H1 (cell line): ENCODE results near the gene LURAP1L. TPM values are rescaled to one million over a fixed set of nuclear protein-coding genes. Genes with fewer than 3 reads are reported as not detected.

ENCODE experiments used
- CTCF ChIA-PET: fragments of 300-600 bp; sonication (Branson Sonifier 250); formaldehyde crosslinking; loops from one replicate; lab custom pipeline; 2021; ENCODE audit not compliant: partially characterized antibody; lab: Charles Lee
- POLR2A ChIA-PET: fragments of 300-600 bp; sonication (Branson Sonifier 250); formaldehyde crosslinking; loops from one replicate; lab custom pipeline; 2021; ENCODE audit warnings: inconsistent platforms; ENCODE audit not compliant: partially characterized antibody; lab: Charles Lee
- DNase-seq, 2 experiments: peaks; one replicate each; pipeline versions ENCODE4 v3.0.0 to v3.0.0-alpha.2; 2010 to 2022; ENCODE audit warnings: low spot score in 2 of 2, low read depth in 1 of 2, mixed read lengths in 1 of 2
- FAIRE-seq: peaks from 2 replicates; lab custom pipeline; 2011; peaks lifted over from hg19 to GRCh38; lab: Jason Lieb, UNC
- H2AFZ ChIP-seq: 2 replicates; pipeline ENCODE4 v1.8.1; 2012; ENCODE audit warnings: low read length, inconsistent platforms
- H2AK5ac ChIP-seq: 2 replicates; pipeline ENCODE4 v1.6.1; 2013; ENCODE audit warnings: low read depth, low read length
- H2BK120ac ChIP-seq: replicated peaks from 2 replicates; pipeline ENCODE3; 2013; ENCODE audit warnings: low read depth, low read length, inconsistent platforms
- H2BK12ac ChIP-seq: 2 replicates; pipeline ENCODE4 v1.6.1; 2013; ENCODE audit warnings: low read depth, low read length
- H2BK15ac ChIP-seq: 2 replicates; pipeline ENCODE4 v1.6.1; 2013; ENCODE audit warnings: low read length
- H2BK20ac ChIP-seq: 2 replicates; pipeline ENCODE4 v1.6.1; 2013; ENCODE audit warnings: low read length
- H2BK5ac ChIP-seq: 2 replicates; pipeline ENCODE4 v1.6.1; 2013; ENCODE audit warnings: low read depth, low read length
- H3K14ac ChIP-seq: 2 replicates; pipeline ENCODE4 v1.6.1; 2013; ENCODE audit warnings: inconsistent platforms; ENCODE audit not compliant: insufficient read length
- H3K18ac ChIP-seq: 2 replicates; pipeline ENCODE4 v1.6.1; 2013; ENCODE audit warnings: low read length; ENCODE audit errors: extremely low read depth
- H3K23ac ChIP-seq: 2 replicates; pipeline ENCODE4 v1.6.1; 2013; ENCODE audit warnings: inconsistent platforms; ENCODE audit not compliant: insufficient read length
- H3K23me2 ChIP-seq: 2 replicates; pipeline ENCODE4 v1.6.1; 2013; ENCODE audit warnings: low read depth, low read length
- H3K27ac ChIP-seq: 2 replicates; pipeline ENCODE4 v1.6.1; 2011; ENCODE audit warnings: low read depth, low read length, inconsistent platforms
- H3K27me3 ChIP-seq, 4 experiments: replicated peaks in 1 of 4; 1 replicate in 1 of 4; 2 replicates in 3 of 4; pipeline versions ENCODE4 v1.6.1 to v1.8.1; 2011 to 2013; ENCODE audit warnings: low read length in 3 of 4, mild to moderate bottlenecking in 3 of 4, inconsistent platforms in 2 of 4, mixed read lengths in 2 of 4, moderate library complexity in 1 of 4; ENCODE audit not compliant: control insufficient read depth in 3 of 4, insufficient read depth in 3 of 4; ENCODE audit errors: extremely low read depth in 1 of 4
- H3K36me3 ChIP-seq, 4 experiments: 2 replicates each; pipeline versions ENCODE4 v1.6.1 to v1.8.1; 2011 to 2013; ENCODE audit warnings: mild to moderate bottlenecking in 4 of 4, low read length in 3 of 4, moderate library complexity in 2 of 4, control low read depth in 1 of 4, inconsistent platforms in 1 of 4; ENCODE audit not compliant: insufficient read depth in 4 of 4, control insufficient read depth in 2 of 4
- H3K4ac ChIP-seq: replicated peaks from 2 replicates; pipeline ENCODE3; 2013; ENCODE audit warnings: low read length, low read depth, mixed read lengths, inconsistent platforms; ENCODE audit not compliant: insufficient read length
- H3K4me1 ChIP-seq, 4 experiments: replicated peaks in 1 of 4; 1 replicate in 1 of 4; 2 replicates in 3 of 4; pipeline versions ENCODE4 v1.6.1 to v1.8.1; 2011 to 2013; ENCODE audit warnings: low read length in 3 of 4, inconsistent platforms in 2 of 4, mixed read lengths in 1 of 4; ENCODE audit not compliant: insufficient read depth in 4 of 4, control insufficient read depth in 3 of 4
- H3K4me2 ChIP-seq, 2 experiments: 2 replicates each; pipeline versions ENCODE4 v1.6.1 to v1.8.1; 2011 to 2013; ENCODE audit warnings: low read depth in 2 of 2, low read length in 2 of 2, control low read depth in 1 of 2, inconsistent platforms in 1 of 2, mild to moderate bottlenecking in 1 of 2; ENCODE audit not compliant: insufficient read depth in 1 of 2
- H3K4me3 ChIP-seq, 4 experiments: fragments of 200-600, 300-600 bp in 1 of 4; sonication (generic), shearing (Covaris generic), sonication (Bioruptor Twin) in 1 of 4; 2 replicates each; pipeline versions ENCODE4 v1.5.1 to v1.8.1; 2011 to 2016; ENCODE audit warnings: low read length in 4 of 4, low read depth in 3 of 4, control low read depth in 2 of 4, inconsistent platforms in 2 of 4, mild to moderate bottlenecking in 2 of 4, mixed read lengths in 1 of 4, moderate library complexity in 1 of 4; ENCODE audit not compliant: insufficient read depth in 2 of 4; ENCODE audit errors: extremely low read depth in 1 of 4
- H3K56ac ChIP-seq: replicated peaks from 2 replicates; pipeline ENCODE3; 2013; ENCODE audit warnings: low read depth, mild to moderate bottlenecking, mixed read lengths, low read length, inconsistent platforms; ENCODE audit not compliant: insufficient read length
- H3K79me1 ChIP-seq: 2 replicates; pipeline ENCODE4 v1.6.1; 2013; ENCODE audit warnings: low read depth, low read length, control low read depth
- H3K79me2 ChIP-seq, 2 experiments: 2 replicates each; pipeline versions ENCODE4 v1.6.1 to v1.8.1; 2012 to 2013; ENCODE audit warnings: low read length in 2 of 2, mild to moderate bottlenecking in 2 of 2, inconsistent platforms in 1 of 2; ENCODE audit not compliant: insufficient read depth in 2 of 2, control insufficient read depth in 1 of 2
- H3K9ac ChIP-seq, 4 experiments: replicated peaks in 1 of 4; 1 replicate in 1 of 4; 2 replicates in 3 of 4; pipeline versions ENCODE4 v1.6.1 to v1.8.1; 2011 to 2013; ENCODE audit warnings: low read depth in 3 of 4, low read length in 3 of 4, control low read depth in 2 of 4, mild to moderate bottlenecking in 2 of 4, moderate library complexity in 2 of 4, inconsistent platforms in 1 of 4; ENCODE audit errors: extremely low read depth in 1 of 4
- H3K9me3 ChIP-seq, 2 experiments: 2 replicates each; pipeline versions ENCODE4 v1.6.1 to v1.8.1; 2012 to 2013; ENCODE audit warnings: mild to moderate bottlenecking in 2 of 2, moderate library complexity in 2 of 2, control low read depth in 1 of 2, inconsistent platforms in 1 of 2, low read depth in 1 of 2, low read length in 1 of 2, mixed read lengths in 1 of 2; ENCODE audit not compliant: insufficient read depth in 2 of 2
- H4K20me1 ChIP-seq, 2 experiments: replicated peaks in 1 of 2; 2 replicates each; pipeline versions ENCODE3 to v1.8.1; 2011 to 2013; ENCODE audit warnings: inconsistent platforms in 2 of 2, low read length in 2 of 2, mild to moderate bottlenecking in 1 of 2; ENCODE audit not compliant: insufficient read depth in 2 of 2, control insufficient read depth in 1 of 2
- H4K5ac ChIP-seq: 2 replicates; pipeline ENCODE4 v1.6.1; 2013; ENCODE audit warnings: low read length, low read depth, mixed read lengths, inconsistent platforms; ENCODE audit not compliant: insufficient read length
- H4K8ac ChIP-seq: 2 replicates; pipeline ENCODE4 v1.8.0; 2013; ENCODE audit warnings: mild to moderate bottlenecking, moderate library complexity, low read length, inconsistent platforms; ENCODE audit not compliant: insufficient read depth; ENCODE audit errors: extremely low read depth
- H4K91ac ChIP-seq: replicated peaks from 2 replicates; pipeline ENCODE3; 2013; ENCODE audit warnings: low read length, mixed read lengths, inconsistent platforms; ENCODE audit not compliant: insufficient read length
- CBX8 ChIP-seq: fragments of 300-800, 300-1000 bp; sonication (generic); IDR thresholded peaks from 2 replicates; pipeline ENCODE4 v1.7.1; 2016; ENCODE audit warnings: low read depth, low read length, borderline replicate concordance
- E2F6 ChIP-seq: IDR thresholded peaks from 2 replicates; pipeline ENCODE4 v1.6.1; 2012; ENCODE audit warnings: inconsistent platforms
- FOSL1 ChIP-seq: IDR thresholded peaks from 2 replicates; pipeline ENCODE4 v1.6.1; 2011; ENCODE audit warnings: mild to moderate bottlenecking, low read depth, low read length, moderate library complexity; ENCODE audit not compliant: insufficient read depth
- JUND ChIP-seq: IDR thresholded peaks from 2 replicates; pipeline ENCODE4 v1.6.1; 2011; ENCODE audit warnings: mild to moderate bottlenecking, improper control_type of control experiment, low read length
- POLR2A ChIP-seq, 2 experiments: IDR thresholded peaks; 1 replicate in 1 of 2; 2 replicates in 1 of 2; pipeline ENCODE4 v1.6.1; 2011; ENCODE audit warnings: low read depth in 2 of 2, low read length in 2 of 2, mild to moderate bottlenecking in 2 of 2; ENCODE audit errors: control extremely low read depth in 1 of 2
- POU5F1 ChIP-seq: IDR thresholded peaks from 2 replicates; pipeline ENCODE4 v1.6.1; 2011; ENCODE audit warnings: low read depth, mild to moderate bottlenecking, low read length, moderate library complexity
- RAD21 ChIP-seq, 2 experiments: IDR thresholded peaks in 1 of 2; conservative IDR thresholded peaks in 1 of 2; 2 replicates each; pipeline ENCODE4 v1.6.1; 2011; ENCODE audit warnings: low read depth in 2 of 2, low read length in 2 of 2, improper control_type of control experiment in 1 of 2, inconsistent platforms in 1 of 2, mild to moderate bottlenecking in 1 of 2, moderate library complexity in 1 of 2
- SP4 ChIP-seq: IDR thresholded peaks from 2 replicates; pipeline ENCODE4 v1.6.1; 2012; ENCODE audit warnings: low read length, inconsistent platforms
- SUZ12 ChIP-seq: fragments of 200-600 bp; sonication (generic); IDR thresholded peaks from 2 replicates; pipeline ENCODE4 v1.6.1; 2012; ENCODE audit warnings: mild to moderate bottlenecking, inconsistent platforms, low read length, moderate library complexity, mixed read lengths
- TAF1 ChIP-seq: IDR thresholded peaks from 2 replicates; pipeline ENCODE4 v1.6.1; 2011; ENCODE audit warnings: mild to moderate bottlenecking, low read depth, low read length
- WGBS, 2 experiments: shearing (Covaris generic) in 1 of 2; methylation state at CpG; one replicate each; pipeline versions ENCODE4 v1.1.6 to v1.1.7; 2013 to 2015; ENCODE audit warnings: low lambda C conversion rate in 2 of 2, mixed read lengths in 2 of 2, inconsistent platforms in 1 of 2, low coverage in 1 of 2, missing lambda C conversion rate in 1 of 2; ENCODE audit not compliant: insufficient replicate concordance in 2 of 2, insufficient coverage in 1 of 2, insufficient read length in 1 of 2; ENCODE audit errors: extremely low coverage in 1 of 2, missing lambda C conversion rate in 1 of 2; 5-methylcytosine and 5-hydroxymethylcytosine counted together
- polyA plus RNA-seq, 7 experiments: library from polyadenylated mRNA; depleted of rRNA in 3 of 7; stranded (reverse) in 5 of 7; unstranded in 2 of 7; fragments of >200 nt in 5 of 7; fragments of 200-250 nt in 2 of 7; gene quantifications; 1 replicate in 5 of 7; 2 replicates in 1 of 7; 4 replicates in 1 of 7; pipeline versions ENCODE4 v1.2.1 to v1.2.3, GENCODE V29; 2011 to 2013; ENCODE audit warnings: missing spikeins in 2 of 7, mixed read lengths in 2 of 7
- total RNA-seq: library from RNA; stranded (reverse); fragmentation: NEBNext Ultra II Directional; extraction: Animal tissue kit (Norgen Biotek cat#: 25700); gene quantifications from 2 replicates; pipeline ENCODE4 v1.2.1, GENCODE V29; 2021

Gene LURAP1L
- total and polyA plus RNA-seq, 2 of the 8 experiments (the other 6 are each of a cell fraction or from before 2014, with no cell fraction given): 0.63 to 1.2 TPM

- Histone ChIP-seq H4K8ac (no peak overlapping the region), H4K91ac (no peak overlapping the region), H3K23me2 (no peaks in the 10 kb centered on the region), H3K36me3 (no peaks in the 10 kb centered on the region), H3K4me2 (no peak overlapping the region), H3K9ac (no peak overlapping the region), H4K20me1 (no peaks in the 10 kb centered on the region), H3K27me3 (no peaks in the 10 kb centered on the region), H2AFZ (no peak overlapping the region), H3K9me3 (no peaks in the 10 kb centered on the region), H2BK120ac (no peak overlapping the region), H2BK20ac (no peak overlapping the region), H4K5ac (no peak overlapping the region), H3K79me1 (no peaks in the 10 kb centered on the region), H3K18ac (no peak overlapping the region), H3K56ac (no peak overlapping the region), H3K27ac (no peak overlapping the region), H2AK5ac (no peak overlapping the region), H2BK12ac (no peak overlapping the region), H3K23ac (no peak overlapping the region), H3K4ac (no peak overlapping the region), H3K14ac (peak overlapping the region; percentile 63), H2BK5ac (no peak overlapping the region), H3K4me1 (no peaks in the 10 kb centered on the region), H3K79me2 (no peaks in the 10 kb centered on the region), H3K4me3 (no peak overlapping the region), H2BK15ac (no peak overlapping the region)
- POLR2A ChIA-PET: no interaction called here
- CTCF ChIA-PET: interaction anchor here (0.6 kb wide), 1 partner anchor 295 kb away, joined by 3 read pairs; no protein-coding TSS in a partner anchor
- 100% methylated on average over 1 of the region's 1 CpG; no CpG with 5 or more reads in 1 of the 2 experiments for WGBS, 2 experiments
- DNase-seq (no peak), FAIRE-seq (no peak)
- TF ChIP-seq POLR2A (IDR thresholded peaks at IDR 0.05; ENCODE audit: control extremely low read depth in 1 of 2, low read depth in 2 of 2, low read length in 2 of 2): no peak
- TF ChIP-seq SUZ12: no peak
- no peak for TF ChIP-seq POU5F1
- no peak for TF ChIP-seq CBX8
- no peak for TF ChIP-seq SP4
- TF ChIP-seq FOSL1: no peak
- no peak for TF ChIP-seq TAF1
- no peak for TF ChIP-seq JUND
- TF ChIP-seq E2F6: no peak
- TF ChIP-seq RAD21 (IDR thresholded peaks at IDR 0.05 in 1 of 2, conservative IDR thresholded peaks at IDR 0.05 in 1 of 2; ENCODE audit: low read depth in 2 of 2, low read length in 2 of 2): no peak
Measured at GRCh38 chr9:12860998-12861397, 86.2 kb downstream of the LURAP1L start.
